Measurements from ENCODE around the gene ADCY9.
"Not testable (repeated sequence)": the region's sequence is repeated elsewhere in the genome, so short reads cannot be mapped to it uniquely, and the experiment has no call there.

The ADCY9 gene

DNA sequence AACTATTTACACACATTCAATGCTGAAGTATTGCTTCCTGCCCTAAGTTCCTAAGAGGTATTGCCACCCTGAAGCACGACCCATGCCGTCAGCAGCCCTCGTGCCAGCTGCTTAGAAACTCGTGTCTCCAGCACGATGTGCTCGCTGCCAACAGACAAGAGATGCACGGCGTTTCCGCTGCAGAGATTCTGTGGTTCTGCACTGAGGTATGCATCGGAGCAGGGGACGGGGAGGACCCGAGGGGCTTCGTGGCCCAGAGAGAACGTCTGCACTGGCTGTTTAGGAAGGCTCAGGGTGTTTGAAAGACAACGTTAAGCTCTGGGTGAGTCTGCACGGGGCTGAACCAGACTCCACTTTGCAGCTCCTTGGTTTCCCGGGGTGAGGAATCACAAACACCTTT lies 153.0 kb downstream of the ADCY9 start:
- ChIA-PET CTCF (interaction anchor here (0.8 kb wide), 1 partner anchor 272 kb away, joined by 5 read pairs; no protein-coding TSS in a partner anchor), POLR2A (interaction anchor here (0.7 to 1.2 kb wide), 3 partner anchors 9 to 291 kb away, joined by 4 to 5 read pairs (median 4); no protein-coding TSS in a partner anchor)
- H3K4me1 ChIP-seq (ENCODE audit: control insufficient read depth, insufficient read depth, low read length), result no peaks in the 10 kb centered on the region
- H3K4me3 ChIP-seq (ENCODE audit: low read depth, low read length), result no peak overlapping the region
- H3K36me3 ChIP-seq (ENCODE audit: control insufficient read depth in 2 of 2, insufficient read depth in 1 of 2, low read length in 2 of 2), result peaks cover 0 to 13% of the 10 kb centered on the region in 2 experiments; a peak in 1 of 3 replicates
- TF ChIP-seq ZNF629 (tag by site-specific recombination; IDR thresholded peaks at IDR 0.05) (no peak), KLF7 (tag by site-specific recombination; IDR thresholded peaks at IDR 0.05; ENCODE audit: borderline replicate concordance) (no peak), ZNF114 (tag by site-specific recombination; IDR thresholded peaks at IDR 0.05) (no peak), ZNF600 (tag by site-specific recombination; IDR thresholded peaks at IDR 0.05) (0 out of 2 replicates have a peak, but pooled peaks have one; percentile 39)
- H3K27ac ChIP-seq (ENCODE audit: extremely low read depth, low read depth, low read length), result no peak overlapping the region
- H3K9me3 ChIP-seq (ENCODE audit: control insufficient read depth, insufficient read depth, low read depth, low read length), result no peaks in the 10 kb centered on the region

DNA sequence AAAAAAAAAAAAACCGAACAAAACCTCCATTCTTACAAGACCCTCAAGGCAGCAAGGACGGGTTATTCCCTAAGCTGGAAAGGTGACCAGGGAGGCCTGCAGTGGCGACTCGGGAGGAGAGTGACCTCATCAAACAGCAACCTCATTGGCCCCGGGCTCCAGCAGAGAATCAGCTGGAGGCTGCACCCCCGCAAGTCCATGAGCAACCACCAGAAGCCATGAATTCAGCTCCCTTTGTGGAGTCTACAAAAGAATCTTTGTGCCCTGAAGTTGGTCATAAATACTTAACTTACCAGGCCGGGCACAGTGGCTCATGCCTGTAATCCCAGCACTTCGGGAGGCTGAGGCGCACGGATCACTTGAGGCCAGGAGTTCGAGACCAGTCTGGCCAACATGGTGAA lies 154.8 kb downstream of the ADCY9 start:
- ChIA-PET POLR2A (no interaction called here), CTCF (no interaction called here)
- Histone ChIP-seq H3K4me1 (ENCODE audit: control insufficient read depth, insufficient read depth, low read length) (no peaks in the 10 kb centered on the region), H3K36me3 (ENCODE audit: control insufficient read depth in 2 of 2, insufficient read depth in 1 of 2, low read length in 2 of 2) (peaks cover 0 to 8% of the 10 kb centered on the region in 2 experiments; a peak in 1 of 3 replicates), H3K4me3 (ENCODE audit: low read depth, low read length) (no peak overlapping the region), H3K9me3 (ENCODE audit: control insufficient read depth, insufficient read depth, low read depth, low read length) (no peaks in the 10 kb centered on the region), H3K27ac (ENCODE audit: extremely low read depth, low read depth, low read length) (no peak overlapping the region)
- 0 out of 2 replicates have a peak, but pooled peaks have one; percentile 58 for TF ChIP-seq ZNF335 (tag by site-specific recombination; conservative IDR thresholded peaks at IDR 0.05)
- TF ChIP-seq ZBTB17 (tag by site-specific recombination; IDR thresholded peaks at IDR 0.05), result no peak
- TF ChIP-seq, protein P1, sequence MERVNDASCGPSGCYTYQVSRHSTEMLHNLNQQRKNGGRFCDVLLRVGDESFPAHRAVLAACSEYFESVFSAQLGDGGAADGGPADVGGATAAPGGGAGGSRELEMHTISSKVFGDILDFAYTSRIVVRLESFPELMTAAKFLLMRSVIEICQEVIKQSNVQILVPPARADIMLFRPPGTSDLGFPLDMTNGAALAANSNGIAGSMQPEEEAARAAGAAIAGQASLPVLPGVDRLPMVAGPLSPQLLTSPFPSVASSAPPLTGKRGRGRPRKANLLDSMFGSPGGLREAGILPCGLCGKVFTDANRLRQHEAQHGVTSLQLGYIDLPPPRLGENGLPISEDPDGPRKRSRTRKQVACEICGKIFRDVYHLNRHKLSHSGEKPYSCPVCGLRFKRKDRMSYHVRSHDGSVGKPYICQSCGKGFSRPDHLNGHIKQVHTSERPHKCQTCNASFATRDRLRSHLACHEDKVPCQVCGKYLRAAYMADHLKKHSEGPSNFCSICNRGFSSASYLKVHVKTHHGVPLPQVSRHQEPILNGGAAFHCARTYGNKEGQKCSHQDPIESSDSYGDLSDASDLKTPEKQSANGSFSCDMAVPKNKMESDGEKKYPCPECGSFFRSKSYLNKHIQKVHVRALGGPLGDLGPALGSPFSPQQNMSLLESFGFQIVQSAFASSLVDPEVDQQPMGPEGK (tag by site-specific recombination; IDR thresholded peaks at IDR 0.05), result 0 out of 2 replicates have a peak, but pooled peaks have one; percentile 23
- TF ChIP-seq ZNF707 (tag by site-specific recombination; IDR thresholded peaks at IDR 0.05), result no peak
- TF ChIP-seq GLIS2 (tag by site-specific recombination; IDR thresholded peaks at IDR 0.05), result peak; percentile 63
- TF ChIP-seq ZNF629 (tag by site-specific recombination; IDR thresholded peaks at IDR 0.05), result peak; percentile 24; the same call in 1 of the 2 replicates
- TF ChIP-seq ATF2 (tag by site-specific recombination; IDR thresholded peaks at IDR 0.05; ENCODE audit: low read depth), result peak; percentile 83
- no peak for TF ChIP-seq ZSCAN23 (tag by site-specific recombination; IDR thresholded peaks at IDR 0.05)
- TF ChIP-seq ZNF280C (tag by site-specific recombination; IDR thresholded peaks at IDR 0.05), result no peak
- peak; percentile 77 for TF ChIP-seq GLIS1 (tag by site-specific recombination; IDR thresholded peaks at IDR 0.05)
- TF ChIP-seq ZIC2 (tag by site-specific recombination; IDR thresholded peaks at IDR 0.05), result peak; percentile 86

- POLR2A ChIA-PET; H3K9me3 ChIP-seq (ENCODE audit: control insufficient read depth, insufficient read depth, low read depth, low read length); H3K36me3 ChIP-seq (ENCODE audit: control insufficient read depth in 2 of 2, insufficient read depth in 1 of 2, low read length in 2 of 2); H3K4me3 ChIP-seq (ENCODE audit: low read depth, low read length); H3K27ac ChIP-seq (ENCODE audit: extremely low read depth, low read depth, low read length); H3K4me1 ChIP-seq (ENCODE audit: control insufficient read depth, insufficient read depth, low read length): not testable (repeated sequence)
- CTCF ChIA-PET, result interaction anchor here (0.6 to 0.7 kb wide), 3 partner anchors 20 to 294 kb away, joined by 3 to 4 read pairs (median 3); no protein-coding TSS in a partner anchor
Observed at GRCh38 chr16:3959926-3960590, 156.2 kb downstream of the ADCY9 start.
